MCF 10A (cell line): ENCODE data around the gene HAUS5. TPM values are rescaled to one million over a fixed set of nuclear protein-coding genes. Genes with fewer than 3 reads are reported as not detected.
A peak's percentile ranks its signal among the peaks of the same experiment; 100 is the strongest.

Experiments
- BruUV-seq: library from RNA; stranded (reverse); fragments of 400-500 nt; replicated peaks from 2 replicates; lab custom pipeline; 2021; lab: Mats Ljungman, UMichigan
- CTCF ChIA-PET: fragments of 300-600 bp; sonication (Branson Sonifier 250); formaldehyde crosslinking; extraction: SDS; loops from one replicate; lab custom pipeline; 2021; ENCODE audit warnings: antibody characterized with exemption, inconsistent platforms; lab: Yijun Ruan, JAX
- POLR2A ChIA-PET: fragments of 300-600, 350-650 bp; sonication (Branson Sonifier 250); formaldehyde crosslinking; extraction: SDS; loops from one replicate; lab custom pipeline; 2020; ENCODE audit warnings: antibody characterized with exemption, inconsistent platforms; lab: Yijun Ruan, JAX
- DNase-seq: peaks from one replicate; pipeline ENCODE4 v3.0.0-alpha.2; 2018; ENCODE audit not compliant: unreplicated experiment
- H3K27ac Mint-ChIP-seq: one replicate; pipeline ENCODE4 v1.8.0; 2022; ENCODE audit warnings: mild to moderate bottlenecking, low read depth, mixed read lengths; ENCODE audit not compliant: unreplicated experiment
- H3K27me3 Mint-ChIP-seq: one replicate; pipeline ENCODE4 v1.8.0; 2022; ENCODE audit warnings: mixed read lengths; ENCODE audit not compliant: insufficient read depth, unreplicated experiment
- H3K36me3 Mint-ChIP-seq: one replicate; pipeline ENCODE4 v1.8.0; 2022; ENCODE audit warnings: mild to moderate bottlenecking, moderate library complexity, mixed read lengths; ENCODE audit not compliant: insufficient read depth, unreplicated experiment
- H3K4me1 Mint-ChIP-seq: one replicate; pipeline ENCODE4 v1.8.0; 2022; ENCODE audit warnings: mixed read lengths; ENCODE audit not compliant: insufficient read depth, unreplicated experiment
- H3K4me3 Mint-ChIP-seq: one replicate; pipeline ENCODE4 v1.8.0; 2022; ENCODE audit warnings: mild to moderate bottlenecking, moderate library complexity, mixed read lengths; ENCODE audit not compliant: unreplicated experiment
- H3K9me3 Mint-ChIP-seq: one replicate; pipeline ENCODE4 v1.8.0; 2022; ENCODE audit warnings: mixed read lengths; ENCODE audit not compliant: unreplicated experiment
- intact Hi-C: fragments of 100-400 bp; cut with micrococcal nuclease; formaldehyde crosslinking; loops from 2 replicates; pipeline ENCODE4 v1.14.1; 2022
- total RNA-seq: library from RNA; stranded (reverse); gene quantifications from 2 replicates; pipeline ENCODE4 v1.2.3, GENCODE V29; 2022
- TF ChIP-seq, protein P1 (sequence below): fragments of 200-600 bp; IDR thresholded peaks from one replicate; pipeline ENCODE4 v1.8.0; 2022; ENCODE audit warnings: antibody characterized with exemption, mild to moderate bottlenecking; ENCODE audit not compliant: unreplicated experiment

Gene HAUS5
- total RNA-seq, 1 experiment from 2014 or later, result 10.6 TPM

DNA sequence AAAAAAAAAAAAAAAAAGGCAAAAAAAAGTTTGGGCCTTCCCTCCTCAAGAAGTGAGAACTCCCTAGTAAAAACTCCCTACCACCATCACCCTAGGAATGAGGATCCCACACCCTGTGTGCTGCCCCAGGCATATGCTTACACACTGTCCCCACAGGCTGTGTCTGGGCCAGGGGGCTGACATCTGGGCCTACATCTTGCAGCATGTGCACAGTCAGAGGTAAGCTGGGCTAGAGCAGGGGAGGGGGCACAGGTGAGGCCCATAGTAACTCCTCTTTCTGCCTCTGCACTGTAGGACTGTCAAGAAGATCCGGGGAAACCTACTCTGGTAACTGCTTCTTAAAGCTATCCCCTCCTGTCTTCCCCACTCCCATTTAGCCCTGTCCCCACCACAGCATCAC, 1.0 kb downstream of the HAUS5 start:
- TF ChIP-seq, protein P1, sequence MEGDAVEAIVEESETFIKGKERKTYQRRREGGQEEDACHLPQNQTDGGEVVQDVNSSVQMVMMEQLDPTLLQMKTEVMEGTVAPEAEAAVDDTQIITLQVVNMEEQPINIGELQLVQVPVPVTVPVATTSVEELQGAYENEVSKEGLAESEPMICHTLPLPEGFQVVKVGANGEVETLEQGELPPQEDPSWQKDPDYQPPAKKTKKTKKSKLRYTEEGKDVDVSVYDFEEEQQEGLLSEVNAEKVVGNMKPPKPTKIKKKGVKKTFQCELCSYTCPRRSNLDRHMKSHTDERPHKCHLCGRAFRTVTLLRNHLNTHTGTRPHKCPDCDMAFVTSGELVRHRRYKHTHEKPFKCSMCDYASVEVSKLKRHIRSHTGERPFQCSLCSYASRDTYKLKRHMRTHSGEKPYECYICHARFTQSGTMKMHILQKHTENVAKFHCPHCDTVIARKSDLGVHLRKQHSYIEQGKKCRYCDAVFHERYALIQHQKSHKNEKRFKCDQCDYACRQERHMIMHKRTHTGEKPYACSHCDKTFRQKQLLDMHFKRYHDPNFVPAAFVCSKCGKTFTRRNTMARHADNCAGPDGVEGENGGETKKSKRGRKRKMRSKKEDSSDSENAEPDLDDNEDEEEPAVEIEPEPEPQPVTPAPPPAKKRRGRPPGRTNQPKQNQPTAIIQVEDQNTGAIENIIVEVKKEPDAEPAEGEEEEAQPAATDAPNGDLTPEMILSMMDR, result no peak
- H3K27me3 Mint-ChIP-seq, result no peaks in the 10 kb centered on the region
- no peaks in the 10 kb centered on the region for H3K4me1 Mint-ChIP-seq
- no peak for DNase-seq
- H3K9me3 Mint-ChIP-seq, result peaks cover 3% of the 10 kb centered on the region
- H3K36me3 Mint-ChIP-seq, result peaks cover 18% of the 10 kb centered on the region
- BruUV-seq, result TSS peak; percentile 42
- POLR2A ChIA-PET, result interaction anchor here (0.6 to 3.1 kb wide), 5 partner anchors 14 to 366 kb away, joined by 3 to 12 read pairs (median 7); partner anchors contain the start of gene COX6B1
- H3K4me3 Mint-ChIP-seq, result peak overlapping the region; percentile 82
- intact Hi-C loops, result no loop called here
- no peak overlapping the region for H3K27ac Mint-ChIP-seq
- CTCF ChIA-PET, result interaction anchor here (0.5 to 2.0 kb wide), 3 partner anchors 63 to 79 kb away, joined by 3 to 17 read pairs (median 4); no protein-coding TSS in a partner anchor

GRCh38 chr19:35615036-35615435, 2.5 kb downstream of the HAUS5 start:
- no TSS peak for BruUV-seq
- H3K27ac Mint-ChIP-seq, result no peak overlapping the region
- POLR2A ChIA-PET, result interaction anchor here (0.8 to 2.0 kb wide), 2 partner anchors 14 to 33 kb away, joined by 3 to 6 read pairs; partner anchors contain the start of genes COX6B1 and RBM42

DNA sequence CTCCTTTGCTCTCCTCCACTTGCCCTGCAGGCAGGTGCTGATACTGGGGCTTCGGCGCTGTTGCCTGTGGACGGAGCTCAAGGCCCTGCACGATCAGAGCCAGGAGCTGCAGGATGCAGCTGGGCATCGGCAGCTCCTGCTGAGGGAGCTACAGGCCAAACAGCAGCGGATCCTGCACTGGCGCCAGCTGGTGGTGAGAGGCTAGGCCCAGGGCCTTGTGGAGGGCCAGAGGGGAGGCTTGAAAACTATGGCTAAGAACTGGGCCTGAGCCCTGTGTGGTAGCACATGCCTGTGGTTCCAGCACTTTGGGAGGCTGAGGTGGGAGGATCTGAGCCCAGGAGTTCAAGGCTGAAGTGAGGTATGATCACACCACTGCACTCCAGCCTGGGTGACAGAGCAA, 6.3 kb downstream of the HAUS5 start:
- Mint-ChIP-seq H3K9me3 (no peaks in the 10 kb centered on the region), H3K4me3 (no peak overlapping the region), H3K27ac (no peak overlapping the region), H3K36me3 (peaks cover 14% of the 10 kb centered on the region), H3K4me1 (no peaks in the 10 kb centered on the region), H3K27me3 (no peaks in the 10 kb centered on the region)
- TF ChIP-seq, protein P1, result no peak
- intact Hi-C loops, result no loop called here
- BruUV-seq, result no TSS peak
- DNase-seq, result no peak
- CTCF ChIA-PET, result interaction anchor here (0.7 kb wide), 1 partner anchor 72 kb away, joined by 4 read pairs; no protein-coding TSS in a partner anchor
- POLR2A ChIA-PET, result no interaction called here

More at GRCh38 chr19:35615036-35615435, 2.5 kb downstream of the HAUS5 start:
- intact Hi-C loops, result no loop called here
- CTCF ChIA-PET, result no interaction called here
- no peak for DNase-seq
- TF ChIP-seq, protein P1, result no peak
- Mint-ChIP-seq H3K27me3 (no peaks in the 10 kb centered on the region), H3K9me3 (no peaks in the 10 kb centered on the region), H3K4me3 (no peak overlapping the region), H3K4me1 (no peaks in the 10 kb centered on the region), H3K36me3 (peaks cover 18% of the 10 kb centered on the region)

DNA sequence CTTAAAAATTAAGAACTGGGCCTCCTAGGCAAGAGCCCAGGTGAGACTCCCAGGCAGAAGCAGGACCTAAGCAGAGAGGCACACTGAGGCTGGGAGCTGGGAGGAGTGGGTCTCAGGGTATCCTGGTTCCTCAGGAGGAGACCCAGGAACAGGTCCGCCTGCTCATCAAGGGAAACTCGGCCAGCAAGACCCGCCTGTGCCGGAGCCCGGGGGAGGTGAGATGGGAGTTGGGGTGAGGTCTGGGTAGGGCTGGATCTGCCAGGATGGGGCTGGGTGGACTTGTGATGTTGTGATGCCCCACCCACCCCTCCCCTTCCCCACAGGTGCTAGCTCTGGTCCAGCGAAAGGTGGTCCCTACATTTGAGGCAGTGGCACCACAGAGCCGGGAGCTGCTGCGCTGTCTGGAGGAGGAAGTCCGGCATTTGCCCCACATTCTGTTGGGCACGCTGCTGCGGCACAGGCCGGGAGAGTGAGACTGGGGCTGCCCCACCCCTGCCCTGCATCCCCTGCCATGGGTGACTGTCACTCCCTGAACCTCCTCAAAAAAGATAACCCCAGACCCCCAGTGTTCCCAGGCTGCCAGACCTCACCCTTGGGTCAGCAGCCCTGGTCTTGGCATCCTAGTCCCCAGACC, 6.9 kb downstream of the HAUS5 start:
- TF ChIP-seq, protein P1, result no peak
- H3K27me3 Mint-ChIP-seq, result no peaks in the 10 kb centered on the region
- no TSS peak for BruUV-seq
- no peaks in the 10 kb centered on the region for H3K9me3 Mint-ChIP-seq
- DNase-seq, result no peak
- ChIA-PET POLR2A (no interaction called here), CTCF (interaction anchor here (0.7 kb wide), 1 partner anchor 73 kb away, joined by 4 read pairs; no protein-coding TSS in a partner anchor)
- H3K36me3 Mint-ChIP-seq, result peaks cover 14% of the 10 kb centered on the region
- no peak overlapping the region for H3K4me3 Mint-ChIP-seq
- H3K4me1 Mint-ChIP-seq, result no peaks in the 10 kb centered on the region
- no peak overlapping the region for H3K27ac Mint-ChIP-seq
- intact Hi-C loops, result no loop called here
